ENCODE data around the gene RXRA. TPM values are rescaled to one million over a fixed set of nuclear protein-coding genes. Genes with fewer than 3 reads are reported as not detected.

Gene RXRA
- total RNA-seq, 1 donor from 2014 or later = 83.3 TPM

DNA sequence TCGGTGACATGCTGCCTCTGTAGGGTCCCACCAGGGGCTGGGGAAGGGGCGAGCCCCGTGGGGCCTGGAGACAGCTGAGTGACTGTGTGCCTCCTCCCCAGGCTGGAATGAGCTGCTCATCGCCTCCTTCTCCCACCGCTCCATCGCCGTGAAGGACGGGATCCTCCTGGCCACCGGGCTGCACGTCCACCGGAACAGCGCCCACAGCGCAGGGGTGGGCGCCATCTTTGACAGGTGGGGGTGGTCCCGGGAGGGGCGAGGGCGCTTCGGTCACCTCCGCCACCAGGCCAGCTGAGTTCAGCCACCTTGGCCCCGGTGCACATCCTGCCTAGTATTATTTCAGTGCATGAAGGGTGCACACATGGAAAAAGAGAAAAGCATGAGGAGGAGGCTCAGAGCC, 102.8 kb downstream of the RXRA start:
- Mint-ChIP-seq H3K4me1 (ENCODE audit: unreplicated experiment) (no peaks in the 10 kb centered on the region), H3K9me3 (ENCODE audit: unreplicated experiment) (no peaks in the 10 kb centered on the region), H3K27me3 (ENCODE audit: unreplicated experiment) (peaks cover 3% of the 10 kb centered on the region), H3K36me3 (ENCODE audit: low read depth, unreplicated experiment) (peaks cover 4% of the 10 kb centered on the region), H3K4me3 (ENCODE audit: unreplicated experiment) (no peak overlapping the region), H3K27ac (ENCODE audit: unreplicated experiment) (no peak overlapping the region)
- TF ChIP-seq, protein P1, sequence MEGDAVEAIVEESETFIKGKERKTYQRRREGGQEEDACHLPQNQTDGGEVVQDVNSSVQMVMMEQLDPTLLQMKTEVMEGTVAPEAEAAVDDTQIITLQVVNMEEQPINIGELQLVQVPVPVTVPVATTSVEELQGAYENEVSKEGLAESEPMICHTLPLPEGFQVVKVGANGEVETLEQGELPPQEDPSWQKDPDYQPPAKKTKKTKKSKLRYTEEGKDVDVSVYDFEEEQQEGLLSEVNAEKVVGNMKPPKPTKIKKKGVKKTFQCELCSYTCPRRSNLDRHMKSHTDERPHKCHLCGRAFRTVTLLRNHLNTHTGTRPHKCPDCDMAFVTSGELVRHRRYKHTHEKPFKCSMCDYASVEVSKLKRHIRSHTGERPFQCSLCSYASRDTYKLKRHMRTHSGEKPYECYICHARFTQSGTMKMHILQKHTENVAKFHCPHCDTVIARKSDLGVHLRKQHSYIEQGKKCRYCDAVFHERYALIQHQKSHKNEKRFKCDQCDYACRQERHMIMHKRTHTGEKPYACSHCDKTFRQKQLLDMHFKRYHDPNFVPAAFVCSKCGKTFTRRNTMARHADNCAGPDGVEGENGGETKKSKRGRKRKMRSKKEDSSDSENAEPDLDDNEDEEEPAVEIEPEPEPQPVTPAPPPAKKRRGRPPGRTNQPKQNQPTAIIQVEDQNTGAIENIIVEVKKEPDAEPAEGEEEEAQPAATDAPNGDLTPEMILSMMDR (IDR thresholded peaks at IDR 0.05; ENCODE audit: unreplicated experiment) = no peak
- DNase-seq (ENCODE audit: low spot score) = no peak

DNA sequence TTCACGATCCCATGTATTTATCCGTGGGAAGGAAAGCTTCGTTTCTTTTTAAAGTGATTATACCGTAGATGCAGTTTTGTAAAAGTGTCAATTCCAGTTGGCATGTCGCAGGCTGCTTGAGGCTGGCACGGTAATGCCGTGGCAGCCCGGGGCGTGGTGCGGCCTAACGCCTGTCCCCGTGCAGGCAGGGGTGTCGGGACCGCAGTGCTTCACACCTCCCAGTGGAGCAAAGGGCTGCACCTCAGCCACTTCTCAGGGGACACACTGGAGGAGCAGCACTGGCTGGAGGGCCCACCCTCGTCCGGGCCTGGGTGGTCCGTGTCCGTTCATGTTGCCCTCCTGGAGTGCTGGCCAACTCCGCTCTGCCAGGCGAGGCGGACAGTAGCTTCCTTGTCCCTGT, 103.2 kb downstream of the RXRA start:
- Mint-ChIP-seq H3K27ac (ENCODE audit: unreplicated experiment) (no peak overlapping the region), H3K36me3 (ENCODE audit: low read depth, unreplicated experiment) (peaks cover 4% of the 10 kb centered on the region), H3K27me3 (ENCODE audit: unreplicated experiment) (peaks cover 3% of the 10 kb centered on the region), H3K4me1 (ENCODE audit: unreplicated experiment) (no peaks in the 10 kb centered on the region), H3K4me3 (ENCODE audit: unreplicated experiment) (no peak overlapping the region), H3K9me3 (ENCODE audit: unreplicated experiment) (no peaks in the 10 kb centered on the region)
- TF ChIP-seq, protein P1 (IDR thresholded peaks at IDR 0.05; ENCODE audit: unreplicated experiment) = no peak
- DNase-seq (ENCODE audit: low spot score) = no peak

DNA sequence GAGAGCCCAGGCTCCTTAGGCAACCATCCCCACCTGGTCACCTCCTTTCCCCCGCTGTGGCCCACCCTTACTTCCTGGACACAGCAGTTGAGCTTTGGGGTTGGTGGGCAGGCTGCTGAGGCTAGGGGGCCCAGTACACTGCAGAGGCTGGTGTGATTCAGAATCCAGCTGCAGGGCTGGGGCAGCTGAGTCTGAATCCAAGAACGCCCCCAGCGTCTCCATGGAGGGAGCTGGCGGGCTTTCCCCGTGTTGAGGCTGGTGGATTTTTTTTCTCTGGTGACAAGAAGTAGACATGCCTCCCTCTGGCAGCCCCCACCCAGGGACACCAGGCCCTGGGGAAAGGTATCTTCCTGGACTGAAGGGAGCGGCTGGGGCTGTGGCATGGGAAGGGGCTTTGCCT, 104.8 kb downstream of the RXRA start:
- Mint-ChIP-seq H3K27ac (ENCODE audit: unreplicated experiment) (no peak overlapping the region), H3K9me3 (ENCODE audit: unreplicated experiment) (no peaks in the 10 kb centered on the region), H3K36me3 (ENCODE audit: low read depth, unreplicated experiment) (peaks cover 10% of the 10 kb centered on the region), H3K27me3 (ENCODE audit: unreplicated experiment) (peaks cover 6% of the 10 kb centered on the region), H3K4me1 (ENCODE audit: unreplicated experiment) (no peaks in the 10 kb centered on the region), H3K4me3 (ENCODE audit: unreplicated experiment) (no peak overlapping the region)
- TF ChIP-seq, protein P1 (IDR thresholded peaks at IDR 0.05; ENCODE audit: unreplicated experiment) = no peak
- DNase-seq (ENCODE audit: low spot score) = no peak

DNA sequence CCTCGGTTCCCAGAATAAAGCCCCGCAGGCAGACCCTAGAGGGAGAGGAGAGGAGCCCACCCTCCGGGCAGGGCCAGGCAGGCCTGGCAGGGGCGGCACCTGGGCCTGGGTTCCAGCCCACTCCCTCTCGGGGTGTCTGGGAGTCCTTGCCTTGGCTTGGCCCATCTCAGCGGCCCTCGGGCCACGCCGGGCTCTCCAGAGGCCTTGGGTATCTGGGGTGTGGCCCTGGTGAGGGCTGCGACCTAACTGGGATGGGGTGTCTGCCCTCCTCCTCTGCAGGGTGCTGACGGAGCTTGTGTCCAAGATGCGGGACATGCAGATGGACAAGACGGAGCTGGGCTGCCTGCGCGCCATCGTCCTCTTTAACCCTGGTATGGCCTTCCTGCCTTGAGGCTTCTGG, 105.4 kb downstream of the RXRA start:
- Mint-ChIP-seq H3K36me3 (ENCODE audit: low read depth, unreplicated experiment) (peaks cover 15% of the 10 kb centered on the region), H3K27ac (ENCODE audit: unreplicated experiment) (no peak overlapping the region), H3K9me3 (ENCODE audit: unreplicated experiment) (no peaks in the 10 kb centered on the region), H3K4me1 (ENCODE audit: unreplicated experiment) (no peaks in the 10 kb centered on the region), H3K27me3 (ENCODE audit: unreplicated experiment) (peaks cover 8% of the 10 kb centered on the region), H3K4me3 (ENCODE audit: unreplicated experiment) (no peak overlapping the region)
- TF ChIP-seq, protein P1 (IDR thresholded peaks at IDR 0.05; ENCODE audit: unreplicated experiment) = no peak
- no peak for DNase-seq (ENCODE audit: low spot score)

DNA sequence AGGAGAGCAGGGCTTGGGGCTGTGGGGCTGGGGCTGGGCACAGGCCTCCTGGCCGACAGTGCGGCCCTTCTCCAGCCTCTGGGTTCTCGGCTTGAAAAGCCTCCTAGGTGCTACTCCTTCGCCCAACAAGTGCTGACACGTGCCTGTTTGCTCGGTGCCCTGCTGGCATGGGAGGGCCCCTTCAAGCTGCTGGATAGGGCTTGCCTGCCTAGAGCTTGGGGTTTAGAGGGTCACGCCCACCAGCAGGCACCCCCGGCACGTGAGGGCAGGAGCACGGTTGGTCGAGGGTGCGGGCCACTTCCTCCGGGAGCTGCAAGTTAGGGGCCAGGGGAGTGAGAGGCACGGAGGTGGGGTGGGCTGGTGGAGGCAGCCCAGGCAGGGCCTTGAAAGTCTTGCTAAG, 106.2 kb downstream of the RXRA start:
- Mint-ChIP-seq H3K36me3 (ENCODE audit: low read depth, unreplicated experiment) (peaks cover 16% of the 10 kb centered on the region), H3K4me1 (ENCODE audit: unreplicated experiment) (no peaks in the 10 kb centered on the region), H3K27me3 (ENCODE audit: unreplicated experiment) (peaks cover 13% of the 10 kb centered on the region), H3K4me3 (ENCODE audit: unreplicated experiment) (peak overlapping the region; percentile 37), H3K27ac (ENCODE audit: unreplicated experiment) (no peak overlapping the region), H3K9me3 (ENCODE audit: unreplicated experiment) (no peaks in the 10 kb centered on the region)
- DNase-seq (ENCODE audit: low spot score) = no peak
- TF ChIP-seq, protein P1 (IDR thresholded peaks at IDR 0.05; ENCODE audit: unreplicated experiment) = no peak
